ENCODE data around the gene GPR3. TPM values are rescaled to one million over a fixed set of nuclear protein-coding genes. Genes with fewer than 3 reads are reported as not detected.
A peak's percentile ranks its signal among the peaks of the same experiment; 100 is the strongest.
"Not testable (repeated sequence)": the region's sequence is repeated elsewhere in the genome, so short reads cannot be mapped to it uniquely, and the experiment has no call there.

Gene GPR3
- total and polyA plus RNA-seq, 11 donors: 0.11 to 3.7 (median 0.53) TPM; not detected in 1

DNA sequence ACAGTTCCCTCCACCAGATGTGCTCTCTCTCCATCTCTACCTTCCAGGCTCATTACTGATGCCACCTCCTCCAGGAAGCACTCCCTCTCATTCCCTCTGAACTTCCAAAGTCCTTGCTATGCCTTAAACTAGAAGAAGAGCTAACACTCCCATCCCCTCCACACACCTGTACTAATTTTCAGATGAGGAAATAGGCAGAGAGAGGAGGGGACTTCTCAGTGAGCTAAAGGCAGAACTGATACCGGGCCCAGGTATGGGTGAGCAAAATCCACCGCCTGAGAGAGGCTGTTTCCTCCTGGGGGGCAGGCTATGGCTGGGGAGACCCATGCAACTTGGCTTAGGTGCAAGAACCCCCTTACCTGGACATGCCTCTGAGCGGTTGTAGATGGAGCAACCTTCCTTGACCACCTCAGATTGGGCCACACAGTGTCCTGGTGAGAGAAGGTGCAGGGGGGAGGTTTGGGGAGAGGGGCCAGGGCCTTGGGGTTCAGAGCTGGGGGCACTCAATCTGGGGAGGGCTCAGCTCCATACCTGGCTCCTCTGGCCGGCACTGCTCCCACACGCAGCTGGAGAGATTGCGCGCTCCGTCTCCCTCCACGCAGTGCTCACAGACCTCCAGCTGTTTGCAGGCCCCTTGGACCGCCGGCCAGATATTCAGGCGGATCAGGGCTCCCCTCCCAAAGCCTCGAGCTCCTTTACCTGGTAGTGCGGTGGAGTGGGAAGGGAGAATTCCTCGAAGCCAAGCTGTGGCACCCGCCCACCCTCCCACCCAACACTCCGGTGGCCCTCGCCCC lies 10.3 kb upstream of the GPR3 start:
- no peaks in the 10 kb centered on the region for H3K36me3 ChIP-seq
- no peak overlapping the region for H3K4me3 ChIP-seq
- no peaks in the 10 kb centered on the region for H3K9me3 ChIP-seq
- ATAC-seq (no peak), DNase-seq (no peak)
- WGBS, 4 donors: 75 to 85% (median 82%) methylated on average over 6 to 18 of the region's 18 CpGs
- no peak overlapping the region for H3K27ac ChIP-seq
- intact Hi-C loops (cut with DNase I): loop anchor here in 1 of 10 donors (10.0 kb wide), 1 partner anchor 277 kb away; no protein-coding TSS in a partner anchor
- peaks cover 0 to 5% (median 0%) of the 10 kb centered on the region in 9 donors for H3K27me3 ChIP-seq
- TF ChIP-seq POLR2A (IDR thresholded peaks at IDR 0.05): no peak
- TF ChIP-seq, protein P1, sequence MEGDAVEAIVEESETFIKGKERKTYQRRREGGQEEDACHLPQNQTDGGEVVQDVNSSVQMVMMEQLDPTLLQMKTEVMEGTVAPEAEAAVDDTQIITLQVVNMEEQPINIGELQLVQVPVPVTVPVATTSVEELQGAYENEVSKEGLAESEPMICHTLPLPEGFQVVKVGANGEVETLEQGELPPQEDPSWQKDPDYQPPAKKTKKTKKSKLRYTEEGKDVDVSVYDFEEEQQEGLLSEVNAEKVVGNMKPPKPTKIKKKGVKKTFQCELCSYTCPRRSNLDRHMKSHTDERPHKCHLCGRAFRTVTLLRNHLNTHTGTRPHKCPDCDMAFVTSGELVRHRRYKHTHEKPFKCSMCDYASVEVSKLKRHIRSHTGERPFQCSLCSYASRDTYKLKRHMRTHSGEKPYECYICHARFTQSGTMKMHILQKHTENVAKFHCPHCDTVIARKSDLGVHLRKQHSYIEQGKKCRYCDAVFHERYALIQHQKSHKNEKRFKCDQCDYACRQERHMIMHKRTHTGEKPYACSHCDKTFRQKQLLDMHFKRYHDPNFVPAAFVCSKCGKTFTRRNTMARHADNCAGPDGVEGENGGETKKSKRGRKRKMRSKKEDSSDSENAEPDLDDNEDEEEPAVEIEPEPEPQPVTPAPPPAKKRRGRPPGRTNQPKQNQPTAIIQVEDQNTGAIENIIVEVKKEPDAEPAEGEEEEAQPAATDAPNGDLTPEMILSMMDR (IDR thresholded peaks at IDR 0.05): no peak
- H3K4me1 ChIP-seq: peaks cover 0 to 31% (median 1%) of the 10 kb centered on the region in 12 donors

GRCh38 chr1:27383039-27383605 lies 9.3 kb upstream of the GPR3 start, which contains the start of gene CD164L2:
Gene CD164L2 (minus strand): TSS chr1:27383333. CDS start chr1:27383239, 94 bp downstream.
- no peaks in the 10 kb centered on the region for H3K36me3 ChIP-seq
- ATAC-seq (peak in 1 of 4 donors; percentile 6), DNase-seq (no peak)
- no peak for TF ChIP-seq POLR2A (IDR thresholded peaks at IDR 0.05)
- TF ChIP-seq, protein P1 (IDR thresholded peaks at IDR 0.05): no peak
- WGBS, 4 donors: 20 to 27% (median 22%) methylated on average over 16 to 43 of the region's 43 CpGs
- H3K9me3 ChIP-seq: no peaks in the 10 kb centered on the region
- peaks cover 0 to 5% (median 0%) of the 10 kb centered on the region in 9 donors for H3K27me3 ChIP-seq
- H3K27ac ChIP-seq: no peak within 1 kb of the TSS
- no peak within 1 kb of the TSS for H3K4me3 ChIP-seq
- peaks cover 0 to 27% (median under 1%) of the 10 kb centered on the region in 12 donors for H3K4me1 ChIP-seq
- intact Hi-C loops (cut with DNase I): loop anchor here in 1 of 10 donors (10.0 kb wide), 1 partner anchor 278 kb away; no protein-coding TSS in a partner anchor

GRCh38 chr1:27383661-27384060 lies 8.8 kb upstream of the GPR3 start:
- 93 to 96% (median 95%) methylated on average over 13 of the region's 13 CpGs for WGBS, 4 donors
- H3K4me3 ChIP-seq: no peak overlapping the region
- H3K27ac ChIP-seq: no peak overlapping the region
- H3K4me1 ChIP-seq: peaks cover 0 to 32% (median 2%) of the 10 kb centered on the region in 12 donors
- intact Hi-C loops (cut with DNase I): loop anchor here in 1 of 10 donors (10.0 kb wide), 1 partner anchor 279 kb away; no protein-coding TSS in a partner anchor
- no peaks in the 10 kb centered on the region for H3K9me3 ChIP-seq
- TF ChIP-seq POLR2A (IDR thresholded peaks at IDR 0.05): no peak
- TF ChIP-seq, protein P1 (IDR thresholded peaks at IDR 0.05): no peak
- no peaks in the 10 kb centered on the region for H3K36me3 ChIP-seq
- ATAC-seq (no peak), DNase-seq (no peak)
- peaks cover 0 to 5% (median 0%) of the 10 kb centered on the region in 9 donors for H3K27me3 ChIP-seq

GRCh38 chr1:27384797-27385196 lies 7.6 kb upstream of the GPR3 start:
- H3K36me3 ChIP-seq, ATAC-seq, DNase-seq, H3K27ac ChIP-seq, H3K4me3 ChIP-seq, H3K9me3 ChIP-seq, H3K27me3 ChIP-seq: not testable (repeated sequence)
- intact Hi-C loops (cut with DNase I): loop anchor here in 2 of 10 donors (5.0 to 10.0 kb wide), 2 partner anchors 280 to 282 kb away; no protein-coding TSS in a partner anchor
- WGBS, 4 donors: 87 to 99% (median 96%) methylated on average over 3 of the region's 3 CpGs
- H3K4me1 ChIP-seq: peaks cover 0 to 28% (median 4%) of the 10 kb centered on the region in 12 donors
